GM19452 (cell line): ENCODE measurements around the gene KLHL29.

Source experiments
- ATAC-seq: cut with Tn5 transposase; IDR thresholded peaks from one replicate; pipeline ENCODE4 v1.9.1; 2021; ENCODE audit not compliant: unreplicated experiment

KLHL29 gene

GRCh38 chr2:23507267-23508065, 122.5 kb downstream of the KLHL29 start:
- ATAC-seq = no peak

GRCh38 chr2:23508066-23508390, 123.0 kb downstream of the KLHL29 start:
- no peak for ATAC-seq

- ATAC-seq = no peak
Measured at GRCh38 chr2:23509103-23509502, 124.1 kb downstream of the KLHL29 start.

GRCh38 chr2:23509596-23510292, 124.8 kb downstream of the KLHL29 start:
- no peak for ATAC-seq

GRCh38 chr2:23510471-23510870, 125.5 kb downstream of the KLHL29 start:
- ATAC-seq = no peak

GRCh38 chr2:23512778-23513177, 127.8 kb downstream of the KLHL29 start:
- no peak for ATAC-seq

- ATAC-seq = no peak
Measured at GRCh38 chr2:23513245-23513871, 128.4 kb downstream of the KLHL29 start.

- no peak for ATAC-seq
Measured at GRCh38 chr2:23513872-23514793, 129.2 kb downstream of the KLHL29 start.

- ATAC-seq = no peak
Measured at GRCh38 chr2:23516520-23517256, 131.7 kb downstream of the KLHL29 start.

- ATAC-seq = no peak
Measured at GRCh38 chr2:23518481-23519333, 133.7 kb downstream of the KLHL29 start.

GRCh38 chr2:23519334-23519651, 134.3 kb downstream of the KLHL29 start:
- no peak for ATAC-seq

- no peak for ATAC-seq
Measured at GRCh38 chr2:23520256-23520655, 135.3 kb downstream of the KLHL29 start.

GRCh38 chr2:23521060-23521459, 136.1 kb downstream of the KLHL29 start:
- no peak for ATAC-seq

- ATAC-seq = no peak
Measured at GRCh38 chr2:23522726-23523372, 137.9 kb downstream of the KLHL29 start.

GRCh38 chr2:23523373-23524260, 138.6 kb downstream of the KLHL29 start:
- ATAC-seq = no peak

- no peak for ATAC-seq
Measured at GRCh38 chr2:23524261-23524706, 139.3 kb downstream of the KLHL29 start.

GRCh38 chr2:23525137-23525765, 140.3 kb downstream of the KLHL29 start:
- ATAC-seq = no peak

- ATAC-seq = no peak
Measured at GRCh38 chr2:23526114-23526513, 141.1 kb downstream of the KLHL29 start.
